Measurements from ENCODE around the gene HOXC4. TPM values are rescaled to one million over a fixed set of nuclear protein-coding genes. Genes with fewer than 3 reads are reported as not detected.
A peak's percentile ranks its signal among the peaks of the same experiment; 100 is the strongest.

The HOXC4 gene
- total and polyA plus RNA-seq, 4 donors = 0.02 TPM; not detected in 3

GRCh38 chr12:54032627-54033100 is 21.0 kb upstream of the HOXC4 start, which contains the start of gene HOXC5:
Gene HOXC5 (plus strand): TSS chr12:54033050. CDS start chr12:54033123, 73 bp downstream.
- Histone ChIP-seq H3K9me3 (ENCODE audit: control insufficient read depth in 4 of 4, low read length in 3 of 4) (peaks cover 0 to 3% (median 0%) of the 10 kb centered on the region in 4 donors), H3K9ac (ENCODE audit: low read depth in 1 of 2, low read length in 2 of 2) (no peak within 1 kb of the TSS), H3K4me3 (ENCODE audit: low read depth in 1 of 3, low read length in 3 of 3) (peak within 1 kb of the TSS in 1 of 3 donors; percentile 7), H3K36me3 (ENCODE audit: control insufficient read depth in 4 of 4, insufficient read depth in 3 of 4, low read depth in 1 of 4, low read length in 3 of 4) (no peaks in the 10 kb centered on the region), H3K4me1 (ENCODE audit: control insufficient read depth in 4 of 4, insufficient read depth in 4 of 4, low read length in 3 of 4) (peaks cover 0 to 20% (median 4%) of the 10 kb centered on the region in 4 donors), H3K27ac (ENCODE audit: low read depth in 1 of 2, low read length in 2 of 2) (no peak within 1 kb of the TSS), H3K27me3 (ENCODE audit: control insufficient read depth in 4 of 4, insufficient read depth in 4 of 4, low read length in 3 of 4) (peaks cover 14 to 26% (median 21%) of the 10 kb centered on the region in 4 donors)
- WGBS = 6% methylated on average over 12 of the region's 12 CpGs
- peak; percentile 93 for TF ChIP-seq CTCF (IDR thresholded peaks at IDR 0.05; ENCODE audit: low read depth, low read length, missing input control)
- TF ChIP-seq, protein P1, sequence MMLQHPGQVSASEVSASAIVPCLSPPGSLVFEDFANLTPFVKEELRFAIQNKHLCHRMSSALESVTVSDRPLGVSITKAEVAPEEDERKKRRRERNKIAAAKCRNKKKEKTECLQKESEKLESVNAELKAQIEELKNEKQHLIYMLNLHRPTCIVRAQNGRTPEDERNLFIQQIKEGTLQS (IDR thresholded peaks at IDR 0.05) = no peak
- TF ChIP-seq, protein P2, sequence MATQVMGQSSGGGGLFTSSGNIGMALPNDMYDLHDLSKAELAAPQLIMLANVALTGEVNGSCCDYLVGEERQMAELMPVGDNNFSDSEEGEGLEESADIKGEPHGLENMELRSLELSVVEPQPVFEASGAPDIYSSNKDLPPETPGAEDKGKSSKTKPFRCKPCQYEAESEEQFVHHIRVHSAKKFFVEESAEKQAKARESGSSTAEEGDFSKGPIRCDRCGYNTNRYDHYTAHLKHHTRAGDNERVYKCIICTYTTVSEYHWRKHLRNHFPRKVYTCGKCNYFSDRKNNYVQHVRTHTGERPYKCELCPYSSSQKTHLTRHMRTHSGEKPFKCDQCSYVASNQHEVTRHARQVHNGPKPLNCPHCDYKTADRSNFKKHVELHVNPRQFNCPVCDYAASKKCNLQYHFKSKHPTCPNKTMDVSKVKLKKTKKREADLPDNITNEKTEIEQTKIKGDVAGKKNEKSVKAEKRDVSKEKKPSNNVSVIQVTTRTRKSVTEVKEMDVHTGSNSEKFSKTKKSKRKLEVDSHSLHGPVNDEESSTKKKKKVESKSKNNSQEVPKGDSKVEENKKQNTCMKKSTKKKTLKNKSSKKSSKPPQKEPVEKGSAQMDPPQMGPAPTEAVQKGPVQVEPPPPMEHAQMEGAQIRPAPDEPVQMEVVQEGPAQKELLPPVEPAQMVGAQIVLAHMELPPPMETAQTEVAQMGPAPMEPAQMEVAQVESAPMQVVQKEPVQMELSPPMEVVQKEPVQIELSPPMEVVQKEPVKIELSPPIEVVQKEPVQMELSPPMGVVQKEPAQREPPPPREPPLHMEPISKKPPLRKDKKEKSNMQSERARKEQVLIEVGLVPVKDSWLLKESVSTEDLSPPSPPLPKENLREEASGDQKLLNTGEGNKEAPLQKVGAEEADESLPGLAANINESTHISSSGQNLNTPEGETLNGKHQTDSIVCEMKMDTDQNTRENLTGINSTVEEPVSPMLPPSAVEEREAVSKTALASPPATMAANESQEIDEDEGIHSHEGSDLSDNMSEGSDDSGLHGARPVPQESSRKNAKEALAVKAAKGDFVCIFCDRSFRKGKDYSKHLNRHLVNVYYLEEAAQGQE (IDR thresholded peaks at IDR 0.05) = no peak
- no peak for TF ChIP-seq MAX (IDR thresholded peaks at IDR 0.05)
- TF ChIP-seq FOXA1 (IDR thresholded peaks at IDR 0.05) = no peak
- no peak for TF ChIP-seq EGR1 (IDR thresholded peaks at IDR 0.05; ENCODE audit: low read depth in 2 of 2)
- TF ChIP-seq, protein P3, sequence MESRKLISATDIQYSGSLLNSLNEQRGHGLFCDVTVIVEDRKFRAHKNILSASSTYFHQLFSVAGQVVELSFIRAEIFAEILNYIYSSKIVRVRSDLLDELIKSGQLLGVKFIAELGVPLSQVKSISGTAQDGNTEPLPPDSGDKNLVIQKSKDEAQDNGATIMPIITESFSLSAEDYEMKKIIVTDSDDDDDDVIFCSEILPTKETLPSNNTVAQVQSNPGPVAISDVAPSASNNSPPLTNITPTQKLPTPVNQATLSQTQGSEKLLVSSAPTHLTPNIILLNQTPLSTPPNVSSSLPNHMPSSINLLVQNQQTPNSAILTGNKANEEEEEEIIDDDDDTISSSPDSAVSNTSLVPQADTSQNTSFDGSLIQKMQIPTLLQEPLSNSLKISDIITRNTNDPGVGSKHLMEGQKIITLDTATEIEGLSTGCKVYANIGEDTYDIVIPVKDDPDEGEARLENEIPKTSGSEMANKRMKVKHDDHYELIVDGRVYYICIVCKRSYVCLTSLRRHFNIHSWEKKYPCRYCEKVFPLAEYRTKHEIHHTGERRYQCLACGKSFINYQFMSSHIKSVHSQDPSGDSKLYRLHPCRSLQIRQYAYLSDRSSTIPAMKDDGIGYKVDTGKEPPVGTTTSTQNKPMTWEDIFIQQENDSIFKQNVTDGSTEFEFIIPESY (IDR thresholded peaks at IDR 0.05) = no peak
- no peak for TF ChIP-seq TAF1 (conservative IDR thresholded peaks at IDR 0.05)
- TF ChIP-seq GABPA (IDR thresholded peaks at IDR 0.05 in 1 of 2, conservative IDR thresholded peaks at IDR 0.05 in 1 of 2) = no peak
- TF ChIP-seq JUND (IDR thresholded peaks at IDR 0.05) = no peak
- TF ChIP-seq RAD21 (IDR thresholded peaks at IDR 0.05) = peak; percentile 80 to 83
- peak; percentile 62 for DNase-seq (ENCODE audit: low spot score)
